IPS-NIHi7 (cell line): Measurements from ENCODE around the gene KCNN2.

ENCODE experiments used
- DNase-seq: peaks from one replicate; pipeline ENCODE4 v3.0.0; 2012; ENCODE audit warnings: mixed read lengths; ENCODE audit errors: extremely low spot score

KCNN2 gene

GRCh38 chr5:114362977-114363761 is 1.3 kb downstream of the KCNN2 start:
- DNase-seq, result no peak

GRCh38 chr5:114363837-114364236 is 2.0 kb downstream of the KCNN2 start:
- DNase-seq, result no peak

- no peak for DNase-seq
Observed at GRCh38 chr5:114367029-114367428, 5.2 kb downstream of the KCNN2 start.

GRCh38 chr5:114369680-114370417 is 8.0 kb downstream of the KCNN2 start:
- no peak for DNase-seq

- no peak for DNase-seq
Observed at GRCh38 chr5:114377050-114377844, 15.4 kb downstream of the KCNN2 start.

GRCh38 chr5:114377946-114378345 is 16.1 kb downstream of the KCNN2 start:
- no peak for DNase-seq

- DNase-seq, result no peak
Observed at GRCh38 chr5:114380721-114381120, 18.9 kb downstream of the KCNN2 start.

- no peak for DNase-seq
Observed at GRCh38 chr5:114387433-114387832, 25.6 kb downstream of the KCNN2 start.

- DNase-seq, result no peak
Observed at GRCh38 chr5:114390431-114390830, 28.6 kb downstream of the KCNN2 start.

GRCh38 chr5:114391321-114391720 is 29.5 kb downstream of the KCNN2 start:
- no peak for DNase-seq

- DNase-seq, result no peak
Observed at GRCh38 chr5:114393159-114393558, 31.3 kb downstream of the KCNN2 start.

GRCh38 chr5:114402206-114402605 is 40.3 kb downstream of the KCNN2 start:
- no peak for DNase-seq

GRCh38 chr5:114407783-114408182 is 45.9 kb downstream of the KCNN2 start:
- no peak for DNase-seq

GRCh38 chr5:114408847-114409246 is 47.0 kb downstream of the KCNN2 start:
- DNase-seq, result no peak

- DNase-seq, result no peak
Observed at GRCh38 chr5:114411380-114411931, 49.6 kb downstream of the KCNN2 start.

GRCh38 chr5:114412510-114413171 is 50.8 kb downstream of the KCNN2 start:
- DNase-seq, result no peak

- DNase-seq, result no peak
Observed at GRCh38 chr5:114415760-114416159, 53.9 kb downstream of the KCNN2 start.

GRCh38 chr5:114416254-114416653 is 54.4 kb downstream of the KCNN2 start:
- no peak for DNase-seq

- DNase-seq, result no peak
Observed at GRCh38 chr5:114417519-114417918, 55.6 kb downstream of the KCNN2 start.

- no peak for DNase-seq
Observed at GRCh38 chr5:114418176-114419066, 56.6 kb downstream of the KCNN2 start.

- no peak for DNase-seq
Observed at GRCh38 chr5:114419067-114419388, 57.2 kb downstream of the KCNN2 start.
